ENCODE data around the gene RAI1. TPM values are rescaled to one million over a fixed set of nuclear protein-coding genes. Genes with fewer than 3 reads are reported as not detected.

RAI1 gene
- polyA plus RNA-seq, 3 donors from 2014 or later: 1.5 to 6.2 (median 2.0) TPM

Other genes with a start within 250 kb of the RAI1 start
- 10 to 100 TPM; 10.9 to 21.5 (median 14.0) TPM for gene MED9, start 204.5 kb upstream of the RAI1 start, polyA plus RNA-seq
- 1 to 10 TPM in 1 of 3 donors, under 1 TPM in 2; 0.43 to 1.2 (median 0.96) TPM for gene RASD1, start 185.1 kb upstream of the RAI1 start, polyA plus RNA-seq
- gene PEMT, start 89.8 kb upstream of the RAI1 start, polyA plus RNA-seq: 10 to 100 TPM; 18.0 to 41.6 (median 31.4) TPM
- 10 to 100 TPM in 1 of 3 donors, 1 to 10 TPM in 2; 2.9 to 13.4 (median 4.4) TPM for gene SREBF1, start 155.5 kb downstream of the RAI1 start, polyA plus RNA-seq

All from immature natural killer cell (primary cell).